ENCODE measurements around the gene AQP12A. TPM values are rescaled to one million over a fixed set of nuclear protein-coding genes. Genes with fewer than 3 reads are reported as not detected.

Gene AQP12A
- total and polyA plus RNA-seq, 2 experiments from 2014 or later = not detected

- TF ChIP-seq REST (IDR thresholded peaks at IDR 0.05; ENCODE audit: unreplicated experiment) = no peak
- no peak for TF ChIP-seq EZH2 (IDR thresholded peaks at IDR 0.05; ENCODE audit: low read depth, unreplicated experiment)
- no peak for TF ChIP-seq ZNF114 (CRISPR knock-in tag; IDR thresholded peaks at IDR 0.05)
- TF ChIP-seq POLR2AphosphoS5 (IDR thresholded peaks at IDR 0.05; ENCODE audit: low read depth) = no peak
- no peak for TF ChIP-seq EZH2phosphoT487 (IDR thresholded peaks at IDR 0.05; ENCODE audit: unreplicated experiment)
- TF ChIP-seq STAT1 (IDR thresholded peaks at IDR 0.05; ENCODE audit: unreplicated experiment) = no peak
Observed at GRCh38 chr2:240736281-240737250, 44.9 kb downstream of the AQP12A start (continued).

GRCh38 chr2:240737512-240737911, 45.8 kb downstream of the AQP12A start:
- Histone ChIP-seq H3K27me3 (ENCODE audit: insufficient read depth) (no peaks in the 10 kb centered on the region), H3K9me2 (ENCODE audit: insufficient read depth) (no peaks in the 10 kb centered on the region), H3K4me3 (no peak overlapping the region), H3K79me2 (replicated peaks; ENCODE audit: insufficient read depth) (no peaks in the 10 kb centered on the region), H3K4me2 (no peak overlapping the region), H3K4me1 (ENCODE audit: insufficient read depth) (no peaks in the 10 kb centered on the region), H4K20me1 (replicated peaks; ENCODE audit: insufficient read depth) (no peaks in the 10 kb centered on the region), H3F3A (replicated peaks; ENCODE audit: low read depth) (no peaks in the 10 kb centered on the region), H2AFZ (no peak overlapping the region), H3K27ac (ENCODE audit: low read depth) (no peak overlapping the region), H3K36me3 (ENCODE audit: insufficient read depth) (no peaks in the 10 kb centered on the region)
- ATAC-seq (no peak), DNase-seq (ENCODE audit: low spot score) (no peak)
- Mint-ChIP-seq H3K9me3 (no peaks in the 10 kb centered on the region), H3K4me1 (no peaks in the 10 kb centered on the region), H3K27me3 (ENCODE audit: insufficient read depth, low read depth, poor library complexity) (peaks cover 30% of the 10 kb centered on the region), H3K4me3 (no peak overlapping the region), H3K27ac (peak overlapping the region; percentile 82; the same call in 1 of the 2 replicates), H3K36me3 (ENCODE audit: low read depth) (peaks cover 86% of the 10 kb centered on the region)
- TF ChIP-seq STAT1 (IDR thresholded peaks at IDR 0.05; ENCODE audit: unreplicated experiment) (no peak), ZNF114 (CRISPR knock-in tag; IDR thresholded peaks at IDR 0.05) (no peak), CREB1 (CRISPR knock-in tag; IDR thresholded peaks at IDR 0.05; ENCODE audit: low read depth) (no peak), POLR2AphosphoS5 (IDR thresholded peaks at IDR 0.05; ENCODE audit: low read depth) (no peak), NANOG (IDR thresholded peaks at IDR 0.05; ENCODE audit: borderline replicate concordance) (no peak), ETS1 (IDR thresholded peaks at IDR 0.05) (no peak), EZH2 (IDR thresholded peaks at IDR 0.05; ENCODE audit: low read depth, unreplicated experiment) (no peak)
